Activated T-cell treated with anti-CD3 and anti-CD28 coated beads for 1 hour (primary cell): ENCODE results near the gene DNAJC5G.

ENCODE experiments used
- DNase-seq: peaks from one replicate; pipeline ENCODE4 v3.0.0-alpha.2; 2020; ENCODE audit warnings: low read depth

Gene DNAJC5G, protein sequence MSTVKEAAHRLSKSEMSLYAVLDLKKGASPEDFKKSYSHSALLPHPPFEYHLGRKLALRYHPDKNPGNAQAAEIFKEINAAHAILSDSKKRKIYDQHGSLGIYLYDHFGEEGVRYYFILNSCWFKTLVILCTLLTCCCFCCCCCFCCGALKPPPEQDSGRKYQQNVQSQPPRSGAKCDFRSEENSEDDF

GRCh38 chr2:27275211-27276150 is at the start of gene DNAJC5G:
Gene DNAJC5G, plus strand, starts transcription at chr2:27275433. Its CDS starts 1,296 bp downstream, at chr2:27276729.
- DNase-seq = no peak

DNA sequence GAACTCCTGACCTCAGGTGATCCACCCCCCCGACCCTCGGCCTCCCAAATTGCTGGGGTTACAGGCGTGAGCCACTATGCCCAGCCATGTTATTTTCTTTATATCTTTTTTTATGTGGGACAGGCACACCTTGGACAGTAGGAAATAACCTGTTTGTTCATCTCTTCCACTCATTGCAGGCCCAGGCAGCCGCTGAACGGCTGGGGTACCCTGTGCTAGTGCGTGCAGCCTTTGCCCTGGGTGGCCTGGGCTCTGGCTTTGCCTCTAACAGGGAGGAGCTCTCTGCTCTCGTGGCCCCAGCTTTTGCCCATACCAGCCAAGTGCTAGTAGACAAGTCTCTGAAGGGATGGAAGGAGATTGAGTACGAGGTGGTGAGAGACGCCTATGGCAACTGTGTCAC is 49.7 kb upstream of the DNAJC5G start:
- no peak for DNase-seq

DNA sequence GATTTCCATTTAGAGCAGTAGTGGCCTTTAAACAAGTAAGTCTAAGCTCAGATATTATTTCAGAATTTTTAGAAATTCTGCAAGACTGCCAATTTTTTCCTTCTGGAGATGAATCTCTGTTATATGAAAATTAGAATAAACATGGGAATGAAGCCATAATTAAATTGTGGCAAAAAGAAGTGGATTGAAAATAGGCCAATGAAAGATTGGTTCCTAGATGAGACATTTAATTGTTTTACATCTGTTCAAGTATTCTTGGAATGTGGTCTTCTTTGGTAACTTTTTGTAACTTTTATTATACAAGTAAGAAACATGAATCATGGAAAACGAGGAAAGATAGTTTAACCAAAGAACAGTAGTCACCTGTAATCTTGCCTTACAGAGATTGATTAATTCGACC is 47.7 kb upstream of the DNAJC5G start:
- DNase-seq = no peak

DNA sequence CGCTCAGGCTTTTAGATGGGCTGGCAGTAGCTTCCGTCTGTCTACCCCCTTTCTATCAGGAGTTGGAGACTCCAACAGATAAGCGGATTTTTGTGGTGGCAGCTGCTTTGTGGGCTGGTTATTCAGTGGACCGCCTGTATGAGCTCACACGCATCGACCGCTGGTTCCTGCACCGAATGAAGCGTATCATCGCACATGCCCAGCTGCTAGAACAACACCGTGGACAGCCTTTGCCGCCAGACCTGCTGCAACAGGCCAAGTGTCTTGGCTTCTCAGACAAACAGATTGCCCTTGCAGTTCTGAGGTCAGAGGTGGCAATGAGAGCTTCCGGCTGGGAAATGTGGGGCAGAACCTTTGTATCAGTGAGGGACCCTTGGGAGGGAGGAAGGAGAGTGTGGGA is 43.3 kb upstream of the DNAJC5G start:
- DNase-seq = no peak

DNA sequence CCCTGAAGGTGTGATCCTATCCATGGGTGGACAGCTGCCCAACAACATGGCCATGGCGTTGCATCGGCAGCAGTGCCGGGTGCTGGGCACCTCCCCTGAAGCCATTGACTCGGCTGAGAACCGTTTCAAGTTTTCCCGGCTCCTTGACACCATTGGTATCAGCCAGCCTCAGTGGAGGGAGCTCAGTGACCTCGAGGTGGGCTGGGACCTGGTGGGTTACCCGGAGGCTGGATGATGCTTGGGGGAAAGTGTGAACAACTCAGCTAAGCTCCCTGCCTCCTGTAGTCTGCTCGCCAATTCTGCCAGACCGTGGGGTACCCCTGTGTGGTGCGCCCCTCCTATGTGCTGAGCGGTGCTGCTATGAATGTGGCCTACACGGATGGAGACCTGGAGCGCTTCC is 41.9 kb upstream of the DNAJC5G start:
- DNase-seq = no peak

DNA sequence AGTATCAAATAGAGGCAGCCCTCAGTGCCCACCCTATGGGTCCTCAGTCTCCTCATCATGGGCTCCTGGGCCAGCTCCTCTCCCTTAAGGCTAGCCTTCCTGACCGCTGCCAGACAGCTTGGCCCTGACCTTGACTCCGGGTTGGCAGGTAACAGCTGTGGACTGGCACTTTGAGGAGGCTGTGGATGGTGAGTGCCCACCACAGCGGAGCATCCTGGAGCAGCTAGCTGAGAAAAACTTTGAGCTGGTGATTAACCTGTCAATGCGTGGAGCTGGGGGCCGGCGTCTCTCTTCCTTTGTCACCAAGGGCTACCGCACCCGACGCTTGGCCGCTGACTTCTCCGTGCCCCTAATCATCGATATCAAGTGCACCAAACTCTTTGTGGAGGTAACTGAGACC is 39.1 kb upstream of the DNAJC5G start:
- no peak for DNase-seq

DNA sequence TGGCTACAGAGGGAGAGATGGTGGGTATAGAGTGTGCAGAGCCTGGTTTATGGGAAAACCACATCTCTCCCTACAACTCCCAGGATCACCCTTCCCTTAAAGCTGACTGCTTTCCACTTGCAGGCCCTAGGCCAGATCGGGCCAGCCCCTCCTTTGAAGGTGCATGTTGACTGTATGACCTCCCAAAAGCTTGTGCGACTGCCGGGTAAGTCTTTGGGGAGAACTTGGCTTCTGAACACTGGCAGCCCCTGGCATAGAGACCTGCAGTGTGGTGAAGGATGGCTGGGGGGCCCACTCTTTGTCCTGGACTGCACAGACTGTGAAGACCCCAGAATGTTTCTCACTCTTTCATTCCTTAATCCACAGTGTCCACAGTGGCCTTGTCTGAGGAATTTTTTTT is 38.6 kb upstream of the DNAJC5G start:
- DNase-seq = no peak

DNA sequence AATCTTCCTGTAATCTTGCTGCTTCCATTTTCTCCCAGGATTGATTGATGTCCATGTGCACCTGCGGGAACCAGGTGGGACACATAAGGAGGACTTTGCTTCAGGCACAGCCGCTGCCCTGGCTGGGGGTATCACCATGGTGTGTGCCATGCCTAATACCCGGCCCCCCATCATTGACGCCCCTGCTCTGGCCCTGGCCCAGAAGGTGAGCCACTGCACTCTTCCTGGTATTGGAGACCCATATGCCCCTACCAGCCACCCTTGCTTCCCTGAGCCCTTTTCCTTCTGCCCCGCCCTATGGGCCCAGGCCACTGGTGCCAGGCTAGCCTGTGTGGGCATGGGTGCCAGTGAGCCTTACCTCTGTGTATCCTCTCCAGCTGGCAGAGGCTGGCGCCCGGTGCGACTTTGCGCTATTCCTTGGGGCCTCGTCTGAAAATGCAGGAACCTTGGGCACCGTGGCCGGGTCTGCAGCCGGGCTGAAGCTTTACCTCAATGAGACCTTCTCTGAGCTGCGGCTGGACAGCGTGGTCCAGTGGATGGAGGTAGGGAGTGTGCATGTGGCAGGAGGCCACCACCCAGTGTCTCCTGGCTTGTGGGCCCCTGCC is 37.8 kb upstream of the DNAJC5G start:
- no peak for DNase-seq

DNA sequence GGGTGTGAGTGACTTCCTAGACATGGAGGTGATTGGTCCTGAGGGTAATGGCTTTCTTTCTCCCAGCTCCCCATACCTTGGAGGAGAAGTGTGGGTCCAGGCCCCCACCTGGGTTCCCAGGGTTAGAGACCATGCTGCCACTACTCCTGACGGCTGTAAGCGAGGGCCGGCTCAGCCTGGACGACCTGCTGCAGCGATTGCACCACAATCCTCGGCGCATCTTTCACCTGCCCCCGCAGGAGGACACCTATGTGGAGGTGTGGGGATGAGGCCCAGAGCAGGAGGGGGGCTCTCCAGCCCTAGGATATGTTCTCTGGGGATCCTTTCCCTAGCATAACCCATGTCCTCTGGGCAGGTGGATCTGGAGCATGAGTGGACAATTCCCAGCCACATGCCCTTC is 36.3 kb upstream of the DNAJC5G start:
- no peak for DNase-seq

- no peak for DNase-seq
Measured at GRCh38 chr2:27240406-27240805, 34.8 kb upstream of the DNAJC5G start.

GRCh38 chr2:27241761-27242613 is 33.2 kb upstream of the DNAJC5G start:
- DNase-seq = no peak

- no peak for DNase-seq
Measured at GRCh38 chr2:27242614-27242951, 32.6 kb upstream of the DNAJC5G start.

- DNase-seq = no peak
Measured at GRCh38 chr2:27243391-27244130, 31.7 kb upstream of the DNAJC5G start.

DNA sequence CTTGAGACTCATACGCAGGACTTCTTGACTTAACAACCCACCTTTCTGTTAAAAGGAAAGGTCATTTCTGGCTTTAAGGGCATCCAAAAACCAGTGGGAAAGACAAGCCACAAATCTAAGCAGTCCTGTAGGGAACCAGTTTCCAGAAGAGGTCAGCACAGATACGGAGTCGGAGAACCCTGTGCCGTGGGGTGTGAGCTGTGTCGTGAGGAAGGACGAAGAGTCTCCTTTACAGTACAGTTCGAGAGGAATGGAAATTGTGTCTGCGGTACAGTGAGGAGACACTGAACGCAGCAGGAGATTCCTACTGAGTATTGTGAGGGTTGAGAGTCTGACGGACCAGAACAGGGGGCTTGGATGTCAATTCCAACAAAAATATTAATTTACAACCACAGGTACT is 30.1 kb upstream of the DNAJC5G start:
- DNase-seq = no peak

- no peak for DNase-seq
Measured at GRCh38 chr2:27245626-27246025, 29.6 kb upstream of the DNAJC5G start.

DNA sequence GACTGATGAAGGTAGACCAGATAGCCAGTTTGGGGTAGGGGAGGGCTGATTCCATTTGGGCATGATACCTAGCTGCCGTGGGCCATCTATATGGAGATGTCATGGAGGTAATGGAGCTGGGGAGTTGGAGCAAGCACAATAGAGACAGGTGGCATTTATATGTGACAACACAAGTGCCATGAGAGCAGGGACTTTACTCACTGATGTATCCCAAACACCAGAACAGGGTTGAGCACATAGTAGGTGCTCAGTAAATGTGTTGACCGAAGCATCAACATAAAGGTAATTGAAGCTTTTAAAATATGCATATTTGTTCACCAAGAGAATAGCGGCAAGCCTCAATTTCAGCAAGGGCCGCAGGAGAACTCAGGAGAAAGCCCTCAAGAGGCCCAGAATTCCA is 27.3 kb upstream of the DNAJC5G start:
- no peak for DNase-seq

- DNase-seq = no peak
Measured at GRCh38 chr2:27249159-27249890, 25.9 kb upstream of the DNAJC5G start.

GRCh38 chr2:27249891-27250651 is 25.2 kb upstream of the DNAJC5G start:
- peak; percentile 28 for DNase-seq

GRCh38 chr2:27250652-27251379 is 24.4 kb upstream of the DNAJC5G start:
- DNase-seq = no peak
